GM18519 (cell line): ENCODE results near the gene DDX56.

Experiments
- ATAC-seq: cut with Tn5 transposase; IDR thresholded peaks from one replicate; pipeline ENCODE4 v1.9.1; 2021; ENCODE audit warnings: mild to moderate bottlenecking, moderate library complexity; ENCODE audit not compliant: unreplicated experiment, low FRiP score

DDX56 gene

DNA sequence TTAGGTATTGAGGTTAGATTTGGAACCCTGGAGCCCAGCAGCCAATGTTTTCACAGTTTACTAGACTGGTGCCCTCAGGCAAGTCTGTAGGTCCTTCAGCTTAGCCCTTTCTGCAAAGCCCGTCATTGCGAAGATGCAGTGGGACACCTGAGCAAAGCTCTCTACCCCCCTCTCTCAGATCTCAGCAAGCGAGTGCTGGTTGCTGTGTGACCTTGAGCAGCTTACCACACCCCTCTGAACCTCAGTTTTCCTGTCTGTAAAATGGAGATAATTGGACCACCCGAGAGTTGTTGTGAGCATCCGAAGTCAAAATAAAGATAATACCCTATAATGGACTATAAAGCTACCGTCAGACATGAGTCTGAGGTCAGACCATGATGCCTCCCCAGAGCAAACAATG is 36.3 kb downstream of the DDX56 start:
- no peak for ATAC-seq

DNA sequence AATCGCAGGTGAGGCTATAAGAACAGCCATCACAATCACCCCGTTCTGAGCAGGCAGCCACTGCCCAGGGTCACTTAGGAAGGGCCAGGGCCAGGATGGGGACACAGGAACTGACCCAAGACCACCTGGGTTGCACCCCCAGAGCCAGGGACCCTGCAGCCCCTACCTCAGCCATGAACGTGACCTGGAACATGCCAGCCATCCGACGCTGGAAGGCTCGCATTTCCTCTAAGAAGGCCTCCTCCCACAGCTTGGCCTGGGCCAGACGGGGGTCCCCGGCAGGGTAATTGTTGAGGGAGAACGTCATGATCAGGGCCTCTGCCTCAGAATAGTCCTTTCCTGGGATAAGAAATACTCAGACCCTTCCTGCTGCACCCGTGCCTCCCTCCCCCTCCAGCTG is 37.6 kb downstream of the DDX56 start:
- no peak for ATAC-seq

DNA sequence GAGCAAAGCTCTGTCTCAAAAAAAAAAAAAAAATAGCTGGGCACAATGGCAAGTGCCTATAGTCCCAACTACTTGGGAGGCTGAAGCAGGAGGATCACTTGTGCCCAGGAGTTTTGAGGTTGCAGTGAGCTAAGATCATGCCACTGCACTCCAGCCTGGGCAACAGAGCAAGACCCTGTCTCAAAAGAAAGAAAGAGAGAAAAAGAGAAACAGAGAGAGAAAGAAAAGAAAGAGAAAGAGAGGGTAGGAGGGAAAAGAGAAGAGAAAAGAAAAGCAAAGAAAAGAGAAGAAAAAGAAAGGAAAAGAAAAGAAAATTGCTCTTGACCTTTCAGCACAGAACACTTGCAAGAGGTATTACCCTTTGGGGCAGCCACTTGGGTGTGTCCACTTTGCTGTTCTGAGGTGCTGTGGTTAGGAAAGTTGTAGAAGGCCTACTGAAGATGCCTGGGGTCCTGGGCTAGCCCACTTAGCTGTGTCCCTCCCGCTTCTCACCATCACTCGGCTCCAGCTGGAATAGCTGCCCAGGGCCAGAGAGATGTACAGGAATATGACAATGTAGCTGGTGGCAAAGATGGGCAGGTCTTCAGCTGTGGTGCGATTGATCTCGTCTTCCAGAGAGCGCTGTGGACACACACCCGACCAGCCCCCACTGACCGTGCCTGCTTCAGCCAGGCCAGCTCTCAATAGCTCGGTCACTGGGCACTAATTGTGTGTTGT is 38.2 kb downstream of the DDX56 start:
- no peak for ATAC-seq

DNA sequence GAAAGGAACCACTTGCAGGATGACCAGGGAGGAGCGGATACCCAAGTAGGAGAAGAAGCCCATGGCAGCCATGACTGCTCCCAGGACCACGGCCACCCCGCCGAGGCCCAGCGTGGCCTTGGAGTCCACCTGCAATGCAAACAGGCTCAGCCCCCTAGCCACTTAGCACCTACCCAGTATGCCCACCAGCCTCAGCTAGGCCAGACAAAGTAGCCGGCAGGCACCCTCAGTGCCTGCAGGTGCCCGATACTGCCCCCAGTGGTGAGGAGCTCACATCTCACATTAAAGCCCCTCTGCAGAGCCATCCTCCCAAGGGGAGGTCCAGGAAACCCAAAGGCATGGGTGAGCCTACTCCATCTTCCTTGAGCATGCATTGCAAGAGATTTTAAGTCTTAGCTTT is 39.2 kb downstream of the DDX56 start:
- no peak for ATAC-seq

DNA sequence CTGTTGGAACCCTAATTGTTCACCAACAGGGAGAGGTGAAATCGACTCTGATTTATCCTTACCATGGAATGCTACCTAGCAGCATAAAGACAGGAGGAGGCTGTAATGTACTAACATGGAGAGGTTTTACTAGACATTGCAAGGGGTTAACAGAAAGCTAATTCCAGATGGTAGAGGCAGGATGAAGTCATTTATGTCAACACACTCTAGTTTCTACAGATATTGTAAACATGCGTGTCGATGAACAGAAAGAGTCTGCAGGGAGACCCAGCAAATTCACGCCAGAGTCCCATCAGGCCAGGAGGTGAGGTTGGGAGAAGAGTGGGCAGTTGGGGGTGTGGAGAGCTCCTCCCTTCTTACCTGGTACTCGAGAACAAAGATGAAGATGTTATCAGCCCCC is 39.6 kb downstream of the DDX56 start:
- no peak for ATAC-seq

DNA sequence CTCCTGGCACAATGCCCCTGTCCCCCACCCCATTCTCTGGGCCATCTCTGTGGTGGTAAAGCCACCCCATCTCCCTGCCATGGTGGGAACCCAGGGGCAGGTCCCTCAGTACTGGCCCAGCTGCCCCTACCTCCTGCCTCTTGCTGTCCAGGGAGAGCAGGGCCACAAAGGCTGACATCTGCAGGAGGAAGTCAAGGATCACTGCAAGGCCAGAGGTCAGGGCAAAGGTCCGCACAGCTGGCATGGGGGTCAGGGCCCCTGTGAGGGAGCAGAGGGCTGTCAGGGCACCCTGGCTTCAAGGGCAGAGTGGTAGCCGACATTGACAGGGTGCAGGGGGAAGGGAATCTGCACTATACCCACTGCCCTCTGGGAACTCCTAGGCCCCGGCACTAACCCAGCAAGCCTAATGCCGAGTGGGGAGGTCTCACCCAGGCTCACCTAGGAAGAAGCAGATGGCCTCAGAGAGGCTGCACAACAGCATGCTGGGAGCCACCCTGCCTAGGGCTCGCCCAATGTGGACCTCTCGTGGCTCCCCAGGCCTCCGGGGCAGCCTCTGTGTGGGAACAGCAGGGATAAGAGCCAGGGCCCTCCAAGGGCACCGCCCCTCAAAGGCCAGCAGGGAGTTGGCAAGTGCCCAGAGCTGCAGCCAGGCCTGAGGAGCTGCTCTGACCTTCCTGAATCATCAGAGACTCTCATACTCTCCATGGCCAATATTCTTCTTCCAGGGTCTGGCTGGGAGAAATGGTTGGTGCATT is 40.2 kb downstream of the DDX56 start:
- no peak for ATAC-seq

DNA sequence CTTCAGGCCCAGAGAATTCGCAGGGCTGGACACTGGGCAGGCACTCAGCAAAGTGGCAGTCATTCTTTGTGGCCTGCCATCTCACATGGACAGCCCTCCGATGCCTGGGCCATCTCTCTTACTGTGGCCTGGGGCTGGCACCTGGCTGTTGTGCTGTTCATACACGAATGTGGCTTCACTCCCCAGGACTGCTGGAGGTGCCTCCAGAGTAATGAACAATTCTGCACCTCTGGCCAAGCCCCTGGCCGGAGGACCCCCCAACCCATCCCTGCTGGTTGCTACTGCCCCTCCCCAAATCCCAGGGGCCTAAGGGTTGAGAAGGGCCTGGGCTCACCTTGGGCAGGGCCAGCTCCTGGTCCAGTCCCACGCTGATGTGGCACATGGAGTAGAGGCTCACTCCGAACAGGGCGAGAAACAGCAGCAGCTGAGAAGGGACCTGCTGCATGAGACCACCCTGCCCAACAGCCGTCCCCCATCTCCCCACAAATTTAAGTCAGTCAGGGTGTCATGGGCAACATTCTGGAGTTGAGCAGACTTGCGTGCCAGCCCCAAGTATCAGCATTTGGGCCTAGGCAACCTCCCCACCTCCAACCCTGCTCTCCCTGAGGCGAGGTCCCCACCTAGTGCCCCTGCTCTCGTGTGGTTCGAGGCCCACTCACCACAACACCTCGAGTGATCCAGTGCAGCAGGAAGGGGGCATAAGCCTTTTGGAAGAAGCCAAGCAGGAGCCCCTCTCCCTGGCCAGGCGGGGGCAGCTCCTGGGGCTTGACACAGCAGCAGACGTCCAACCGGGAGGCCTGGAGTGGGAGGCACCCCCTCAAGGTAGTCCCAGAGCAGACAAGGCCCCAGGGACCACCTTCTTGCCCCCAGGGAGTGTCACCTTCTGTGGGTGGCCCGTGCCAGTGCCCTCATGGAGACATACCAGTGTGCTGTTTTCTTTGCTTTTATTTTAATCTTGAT is 42.0 kb downstream of the DDX56 start:
- ATAC-seq: no peak

DNA sequence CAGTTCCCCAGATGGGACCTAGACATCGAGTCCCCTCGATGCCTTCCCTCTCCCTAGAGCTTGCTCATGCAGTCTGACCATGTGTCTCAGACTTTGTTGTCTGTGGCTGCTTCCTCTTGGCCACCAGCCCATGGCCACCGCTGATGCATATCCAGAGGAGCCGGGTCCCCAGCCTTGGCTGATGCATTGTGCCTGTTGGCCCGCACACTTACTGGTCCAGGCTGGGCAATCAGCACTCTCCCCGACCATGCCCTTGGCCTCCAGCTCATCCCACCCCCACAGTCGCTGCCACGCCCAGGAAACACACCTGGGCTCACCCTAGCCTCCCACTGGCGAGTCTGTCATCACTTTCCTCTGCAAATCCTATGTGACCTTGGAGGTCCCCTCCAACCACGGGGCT is 42.7 kb downstream of the DDX56 start:
- no peak for ATAC-seq

DNA sequence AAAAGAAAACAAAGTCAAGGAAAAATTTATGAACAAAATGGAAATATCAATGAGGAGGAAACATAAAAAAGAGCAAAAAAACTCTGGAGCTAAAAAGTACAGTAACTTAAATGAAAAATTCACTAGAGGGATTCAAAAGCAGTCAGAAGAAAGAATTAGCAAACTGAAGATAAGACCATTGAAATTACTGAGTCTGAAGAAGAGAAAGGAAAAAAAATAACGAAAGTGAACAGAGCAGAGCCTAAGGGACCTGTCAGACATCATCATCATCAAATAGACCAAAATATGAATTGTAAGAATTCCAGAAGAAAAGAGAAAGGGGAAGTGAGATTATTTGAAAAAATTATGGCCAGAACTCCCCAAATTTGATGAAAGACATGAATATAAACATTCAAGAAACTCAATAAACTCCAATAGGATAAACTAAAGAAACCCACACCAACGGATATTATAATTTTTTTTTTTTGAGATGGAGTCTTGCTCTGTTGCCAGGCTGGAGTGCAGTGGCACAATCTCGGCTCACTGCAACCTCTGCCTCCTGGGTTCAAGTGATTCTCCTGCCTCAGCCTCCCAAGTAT is 48.8 kb downstream of the DDX56 start:
- ATAC-seq: no peak

DNA sequence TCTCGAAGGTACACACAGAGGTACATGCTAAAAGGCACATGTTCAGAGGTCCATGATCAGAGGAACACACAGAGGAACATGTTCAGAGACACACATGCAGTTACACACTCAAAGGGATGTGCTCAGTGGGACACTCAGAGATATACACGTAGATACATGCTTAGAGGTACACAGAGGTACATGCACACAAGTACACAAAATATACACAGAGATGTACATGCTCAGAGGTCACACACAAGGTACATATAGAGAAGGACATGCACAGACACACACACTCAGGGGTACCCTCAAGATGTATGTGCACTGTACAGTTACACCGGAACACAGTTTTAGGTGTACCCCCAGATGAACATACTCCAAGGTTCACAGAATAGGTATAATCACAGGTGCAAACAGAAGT is 51.4 kb downstream of the DDX56 start:
- no peak for ATAC-seq

DNA sequence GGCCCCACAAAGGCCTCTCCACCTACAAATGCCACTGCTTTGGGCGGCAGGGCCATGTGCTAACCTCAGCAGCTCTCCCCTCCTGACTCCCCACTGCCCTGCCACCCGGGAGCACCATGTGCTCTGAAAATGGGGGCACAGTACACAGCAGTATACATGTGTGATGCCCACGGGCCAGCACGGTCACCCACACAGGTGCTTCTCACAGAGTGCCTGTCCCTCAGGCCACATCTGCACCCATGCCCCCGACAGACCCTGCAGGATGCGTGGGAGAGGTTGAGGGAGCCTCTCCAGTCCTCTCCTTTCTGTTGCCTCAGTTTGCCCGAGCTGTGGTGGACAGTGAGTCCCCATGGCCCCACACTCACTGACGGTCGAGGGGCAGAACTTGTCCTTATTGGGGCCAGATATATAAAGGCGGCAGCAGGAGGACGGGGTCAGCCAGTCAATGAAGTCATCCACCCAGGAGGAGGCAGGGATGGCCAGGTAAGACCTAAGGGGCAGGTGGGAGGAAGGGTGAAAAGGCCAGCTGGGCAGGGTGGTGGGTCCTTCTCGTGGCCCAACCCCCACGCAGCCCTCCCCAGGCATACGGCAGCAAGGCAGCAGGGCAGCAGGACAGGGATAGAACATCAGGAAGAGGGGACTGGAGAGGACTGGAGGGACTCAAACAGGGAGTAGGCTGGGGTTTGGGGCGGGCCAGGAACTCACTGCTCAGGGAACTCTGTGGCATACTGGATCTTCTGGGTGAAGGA is 52.2 kb downstream of the DDX56 start:
- ATAC-seq: no peak

DNA sequence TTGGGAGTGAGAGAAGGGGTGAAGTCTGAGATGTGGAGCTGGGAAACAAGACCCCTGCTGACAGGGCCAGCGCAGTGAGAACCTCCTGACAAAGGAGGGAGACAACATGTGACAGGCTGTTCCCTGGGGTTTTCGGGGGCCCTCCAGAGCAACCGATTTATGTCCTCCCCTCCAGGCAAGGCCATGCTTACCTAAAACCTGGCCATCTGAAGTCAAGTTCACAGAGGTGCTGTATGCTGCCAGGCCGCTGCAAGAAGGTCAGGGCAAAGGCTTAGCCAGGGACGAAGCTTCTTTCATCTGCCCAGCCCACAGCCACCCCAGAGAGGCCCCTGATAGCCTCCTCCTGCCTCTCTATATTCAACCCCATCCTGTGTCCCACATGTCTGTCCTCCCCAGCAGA is 53.1 kb downstream of the DDX56 start:
- ATAC-seq: no peak

DNA sequence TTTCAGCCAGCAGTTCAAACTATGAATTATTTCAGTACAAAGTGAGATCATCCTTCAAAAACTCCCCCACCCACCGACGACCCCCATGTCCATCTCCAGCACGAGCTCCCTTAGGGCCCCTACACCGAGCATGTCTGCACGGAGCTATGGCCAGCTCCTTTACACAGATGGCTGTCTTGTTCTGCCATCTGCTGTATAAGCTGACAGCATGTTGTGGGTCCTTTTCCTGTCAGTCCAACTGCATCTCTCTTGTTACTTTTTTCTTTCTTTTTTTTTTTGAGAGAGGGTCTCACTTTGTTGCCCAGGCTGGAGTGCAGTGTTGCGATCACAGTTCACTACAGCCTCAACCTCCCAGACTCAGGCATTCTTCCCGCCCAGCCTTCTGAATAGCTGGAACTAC is 54.2 kb downstream of the DDX56 start:
- no peak for ATAC-seq

DNA sequence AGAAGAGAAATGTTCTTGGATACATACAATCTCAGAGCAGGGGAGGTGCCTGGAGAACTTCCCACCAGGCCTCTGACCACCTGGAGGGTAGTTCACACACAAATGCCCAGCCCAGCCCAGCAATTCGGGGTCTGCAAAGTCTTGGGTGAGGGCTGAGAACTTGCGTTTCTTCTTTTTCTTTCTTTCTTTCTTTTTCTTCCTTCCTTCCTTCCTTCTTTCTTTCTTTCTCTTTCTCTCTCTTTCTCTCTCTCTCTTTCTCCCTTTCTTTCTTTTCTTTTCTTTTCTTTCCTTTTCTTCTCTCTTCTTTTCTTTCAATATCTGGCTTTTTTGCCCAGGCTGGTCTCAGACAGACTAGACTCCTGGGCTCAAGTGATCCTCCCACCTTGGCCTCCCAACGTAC is 54.9 kb downstream of the DDX56 start:
- no peak for ATAC-seq

DNA sequence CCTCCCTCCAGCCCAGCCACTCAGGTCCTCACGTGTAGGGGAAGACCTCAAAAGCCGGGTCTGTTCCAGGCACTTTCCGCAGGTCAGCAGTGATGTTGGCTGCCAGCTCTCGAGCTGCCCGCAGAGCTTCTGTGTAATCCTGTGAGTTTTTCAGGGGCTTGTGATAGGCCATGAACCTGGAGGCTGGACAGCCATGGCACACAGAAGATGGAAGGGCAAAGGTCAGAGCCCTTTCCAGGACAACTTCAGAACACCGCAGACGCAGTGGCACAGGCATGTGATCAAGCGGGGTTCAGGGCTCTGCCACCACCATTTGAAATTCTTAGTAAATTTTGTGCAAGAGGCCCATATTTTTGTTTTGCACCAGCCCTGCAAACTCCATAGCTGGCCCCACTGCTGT is 56.5 kb downstream of the DDX56 start:
- ATAC-seq: no peak
